Naive thymus-derived CD4-positive, alpha-beta T cell (primary cell): Measurements from ENCODE around the gene LRRN4. TPM values are rescaled to one million over a fixed set of nuclear protein-coding genes. Genes with fewer than 3 reads are reported as not detected.

Experiments used
- ATAC-seq: fragments of 150-1000 bp; cut with Tn5 transposase; 2 replicates; pipeline ENCODE4 v1.10.0; 2021; ENCODE audit warnings: mild to moderate bottlenecking, moderate library complexity
- CTCF ChIA-PET: fragments of 350-600 bp; sonication (Branson Sonifier 250); formaldehyde crosslinking; loops from one replicate; lab custom pipeline; 2021; ENCODE audit warnings: antibody characterized with exemption; lab: Charles Lee
- POLR2A ChIA-PET: fragments of 350-600 bp; sonication (Branson Sonifier 250); formaldehyde crosslinking; loops from one replicate; lab custom pipeline; 2021; ENCODE audit warnings: antibody characterized with exemption, inconsistent platforms; lab: Charles Lee
- DNase-seq, 9 donors: peaks; one replicate each; pipeline versions ENCODE4 v3.0.0 to v3.0.0-alpha.2; 2020 to 2022; ENCODE audit warnings: mixed read lengths in 1 of 9
- H3K27ac ChIP-seq: one replicate; pipeline ENCODE4 v1.7.0; 2013; ENCODE audit warnings: mild to moderate bottlenecking, low read depth, low read length, moderate library complexity
- H3K27me3 ChIP-seq, 2 donors: one replicate each; pipeline ENCODE4 v1.7.0; 2013; ENCODE audit warnings: low read length in 2 of 2, mild to moderate bottlenecking in 2 of 2, moderate library complexity in 2 of 2; ENCODE audit not compliant: control insufficient read depth in 2 of 2, insufficient read depth in 2 of 2
- H3K36me3 ChIP-seq, 3 experiments: 1 replicate in 2 of 3; 2 replicates in 1 of 3; pipeline ENCODE4 v1.7.0; 2013; ENCODE audit warnings: low read length in 3 of 3, mild to moderate bottlenecking in 3 of 3, moderate library complexity in 1 of 3; ENCODE audit not compliant: insufficient read depth in 3 of 3, control insufficient read depth in 2 of 3
- H3K4me1 ChIP-seq, 2 donors: one replicate each; pipeline ENCODE4 v1.7.0; 2013; ENCODE audit warnings: low read length in 2 of 2, mild to moderate bottlenecking in 2 of 2, moderate library complexity in 1 of 2; ENCODE audit not compliant: control insufficient read depth in 2 of 2, insufficient read depth in 2 of 2
- H3K4me3 ChIP-seq: 2 replicates; pipeline ENCODE4 v1.7.0; 2013; ENCODE audit warnings: mild to moderate bottlenecking, low read length
- H3K9me3 ChIP-seq, 3 experiments: 1 replicate in 2 of 3; 2 replicates in 1 of 3; pipeline ENCODE4 v1.7.0; 2013; ENCODE audit warnings: low read length in 3 of 3; ENCODE audit not compliant: control insufficient read depth in 2 of 3
- H3K27ac Mint-ChIP-seq, 9 donors: one replicate each; pipeline ENCODE4 v1.8.0; 2020 to 2022; ENCODE audit warnings: mixed read lengths in 9 of 9, mild to moderate bottlenecking in 8 of 9, moderate library complexity in 5 of 9, inconsistent platforms in 2 of 9
- H3K27me3 Mint-ChIP-seq, 5 donors: one replicate each; pipeline ENCODE4 v1.8.0; 2021 to 2022; ENCODE audit warnings: mixed read lengths in 5 of 5, mild to moderate bottlenecking in 1 of 5
- H3K36me3 Mint-ChIP-seq, 5 donors: one replicate each; pipeline ENCODE4 v1.8.0; 2020 to 2022; ENCODE audit warnings: mixed read lengths in 5 of 5, mild to moderate bottlenecking in 3 of 5, inconsistent platforms in 1 of 5
- H3K4me1 Mint-ChIP-seq, 7 donors: one replicate each; pipeline ENCODE4 v1.8.0; 2020 to 2022; ENCODE audit warnings: mixed read lengths in 7 of 7, mild to moderate bottlenecking in 3 of 7, inconsistent platforms in 1 of 7
- H3K4me3 Mint-ChIP-seq, 10 donors: one replicate each; pipeline ENCODE4 v1.8.0; 2020 to 2022; ENCODE audit warnings: mild to moderate bottlenecking in 10 of 10, mixed read lengths in 10 of 10, moderate library complexity in 6 of 10, inconsistent platforms in 2 of 10
- H3K9me3 Mint-ChIP-seq, 11 donors: one replicate each; pipeline ENCODE4 v1.8.0; 2020 to 2022; ENCODE audit warnings: mixed read lengths in 11 of 11, mild to moderate bottlenecking in 4 of 11, inconsistent platforms in 1 of 11, moderate library complexity in 1 of 11
- intact Hi-C, 2 donors: fragments of 100-400 bp; cut with micrococcal nuclease; formaldehyde crosslinking; loops; one replicate each; pipeline ENCODE4 v1.15.1; 2023
- polyA plus RNA-seq, 2 donors: library from polyadenylated mRNA; unstranded; fragments of 300-500 nt; fragmentation: Illumina TruSeq; gene quantifications; one replicate each; pipeline ENCODE4 v1.2.3, GENCODE V29; 2021
- total RNA-seq, 6 experiments: library from RNA in 5 of 6; stranded (reverse) in 5 of 6; gene quantifications; 1 replicate in 5 of 6; 2 replicates in 1 of 6; pipeline ENCODE4 v1.2.3 and lab custom pipeline; 2021 to 2026

The LRRN4 gene
- total and polyA plus RNA-seq, 7 experiments from 2014 or later, result not detected

GRCh38 chr20:6094565-6094964 is 40.7 kb upstream of the LRRN4 start:
- no peak for DNase-seq
- POLR2A ChIA-PET, result no interaction called here
- Histone ChIP-seq H3K4me1 (no peaks in the 10 kb centered on the region), H3K9me3 (no peaks in the 10 kb centered on the region), H3K4me3 (no peak overlapping the region), H3K36me3 (no peaks in the 10 kb centered on the region), H3K27ac (no peak overlapping the region), H3K27me3 (no peaks in the 10 kb centered on the region)
- Mint-ChIP-seq H3K36me3 (no peaks in the 10 kb centered on the region), H3K4me3 (no peak overlapping the region), H3K4me1 (peaks cover 0 to 2% (median 0%) of the 10 kb centered on the region in 7 donors), H3K9me3 (no peaks in the 10 kb centered on the region), H3K27ac (no peak overlapping the region), H3K27me3 (peaks cover 10 to 44% (median 12%) of the 10 kb centered on the region in 5 donors)
- intact Hi-C loops, result no loop called here
- CTCF ChIA-PET, result no interaction called here
- no peak for ATAC-seq

GRCh38 chr20:6094063-6094462 is 40.2 kb upstream of the LRRN4 start:
- H3K27me3 Mint-ChIP-seq, result peaks cover 10 to 49% (median 15%) of the 10 kb centered on the region in 5 donors

GRCh38 chr20:6091661-6092060 is 37.8 kb upstream of the LRRN4 start:
- Mint-ChIP-seq H3K4me3 (no peak overlapping the region), H3K27me3 (peaks cover 10 to 42% (median 11%) of the 10 kb centered on the region in 5 donors), H3K27ac (no peak overlapping the region), H3K36me3 (no peaks in the 10 kb centered on the region), H3K4me1 (peaks cover 0 to 2% (median 0%) of the 10 kb centered on the region in 7 donors), H3K9me3 (peaks cover 0 to 2% (median 0%) of the 10 kb centered on the region in 11 donors)
- intact Hi-C loops, result no loop called here
- Histone ChIP-seq H3K27me3 (no peaks in the 10 kb centered on the region), H3K36me3 (no peaks in the 10 kb centered on the region), H3K9me3 (no peaks in the 10 kb centered on the region), H3K4me3 (no peak overlapping the region), H3K27ac (no peak overlapping the region), H3K4me1 (no peaks in the 10 kb centered on the region)
- DNase-seq (no peak), ATAC-seq (no peak)
- POLR2A ChIA-PET, result no interaction called here
- CTCF ChIA-PET, result no interaction called here

More at GRCh38 chr20:6094063-6094462, 40.2 kb upstream of the LRRN4 start:
- DNase-seq, result no peak
- intact Hi-C loops, result no loop called here
- no peak overlapping the region for H3K4me3 ChIP-seq
- H3K9me3 Mint-ChIP-seq, result no peaks in the 10 kb centered on the region
- H3K9me3 ChIP-seq, result no peaks in the 10 kb centered on the region
- H3K36me3 Mint-ChIP-seq, result no peaks in the 10 kb centered on the region
- peaks cover 0 to 2% (median 0%) of the 10 kb centered on the region in 7 donors for H3K4me1 Mint-ChIP-seq
- CTCF ChIA-PET, result no interaction called here
- no peak overlapping the region for H3K27ac Mint-ChIP-seq
- no peak overlapping the region for H3K27ac ChIP-seq
- H3K4me3 Mint-ChIP-seq, result no peak overlapping the region
- H3K27me3 ChIP-seq, result no peaks in the 10 kb centered on the region
- H3K36me3 ChIP-seq, result no peaks in the 10 kb centered on the region
- H3K4me1 ChIP-seq, result no peaks in the 10 kb centered on the region
- POLR2A ChIA-PET, result no interaction called here
- ATAC-seq, result no peak

GRCh38 chr20:6086868-6087267 is 33.0 kb upstream of the LRRN4 start:
- Histone ChIP-seq H3K27ac (no peak overlapping the region), H3K36me3 (no peaks in the 10 kb centered on the region), H3K4me1 (no peaks in the 10 kb centered on the region), H3K27me3 (no peaks in the 10 kb centered on the region), H3K9me3 (no peaks in the 10 kb centered on the region), H3K4me3 (no peak overlapping the region)
- POLR2A ChIA-PET, result no interaction called here
- ATAC-seq, result no peak
- H3K4me3 Mint-ChIP-seq, result no peak overlapping the region
- DNase-seq, result no peak
- intact Hi-C loops, result no loop called here
- no peak overlapping the region for H3K27ac Mint-ChIP-seq
- H3K27me3 Mint-ChIP-seq, result peaks cover 2 to 23% (median 11%) of the 10 kb centered on the region in 5 donors
- peaks cover 0 to 6% (median 0%) of the 10 kb centered on the region in 11 donors for H3K9me3 Mint-ChIP-seq
- H3K4me1 Mint-ChIP-seq, result no peaks in the 10 kb centered on the region
- CTCF ChIA-PET, result no interaction called here
- H3K36me3 Mint-ChIP-seq, result no peaks in the 10 kb centered on the region

- H3K4me3 Mint-ChIP-seq, result no peak overlapping the region
- peaks cover 0 to 13% (median 5%) of the 10 kb centered on the region in 5 donors for H3K27me3 Mint-ChIP-seq
- no peak overlapping the region for H3K27ac Mint-ChIP-seq
- DNase-seq (no peak), ATAC-seq (no peak)
- no peaks in the 10 kb centered on the region for H3K4me1 ChIP-seq
- ChIA-PET POLR2A (no interaction called here), CTCF (interaction anchor here (1.4 kb wide), 1 partner anchor 554 kb away, joined by 3 read pairs; no protein-coding TSS in a partner anchor)
- no peaks in the 10 kb centered on the region for H3K27me3 ChIP-seq
- H3K9me3 Mint-ChIP-seq, result peaks cover 0 to 6% (median 0%) of the 10 kb centered on the region in 11 donors
- intact Hi-C loops, result no loop called here
- no peaks in the 10 kb centered on the region for H3K36me3 Mint-ChIP-seq
- H3K4me3 ChIP-seq, result no peak overlapping the region
- H3K4me1 Mint-ChIP-seq, result no peaks in the 10 kb centered on the region
- no peak overlapping the region for H3K27ac ChIP-seq
- no peaks in the 10 kb centered on the region for H3K36me3 ChIP-seq
- no peaks in the 10 kb centered on the region for H3K9me3 ChIP-seq
These were observed 30.1 kb upstream of the LRRN4 start for GRCh38 chr20:6083926-6084325.

GRCh38 chr20:6081236-6081635 is 27.4 kb upstream of the LRRN4 start:
- H3K27me3 ChIP-seq, result no peaks in the 10 kb centered on the region
- intact Hi-C loops, result no loop called here
- Mint-ChIP-seq H3K4me3 (no peak overlapping the region), H3K36me3 (no peaks in the 10 kb centered on the region), H3K27ac (peak overlapping the region in 1 of 9 donors; percentile 36), H3K9me3 (peaks cover 0 to 2% (median 0%) of the 10 kb centered on the region in 11 donors), H3K27me3 (peaks cover 0 to 8% (median 5%) of the 10 kb centered on the region in 5 donors), H3K4me1 (no peaks in the 10 kb centered on the region)
- no peak for ATAC-seq
- no peak for DNase-seq
- H3K9me3 ChIP-seq, result no peaks in the 10 kb centered on the region
- ChIA-PET POLR2A (interaction anchor here (0.6 kb wide), 1 partner anchor 430 kb away, joined by 4 read pairs; no protein-coding TSS in a partner anchor), CTCF (interaction anchor here (1.0 kb wide), 1 partner anchor 551 kb away, joined by 3 read pairs; no protein-coding TSS in a partner anchor)
- no peaks in the 10 kb centered on the region for H3K36me3 ChIP-seq
- H3K27ac ChIP-seq, result no peak overlapping the region
- no peaks in the 10 kb centered on the region for H3K4me1 ChIP-seq
- H3K4me3 ChIP-seq, result no peak overlapping the region

GRCh38 chr20:6079016-6079415 is 25.2 kb upstream of the LRRN4 start:
- no peaks in the 10 kb centered on the region for H3K36me3 ChIP-seq
- H3K9me3 Mint-ChIP-seq, result no peaks in the 10 kb centered on the region
- peaks cover 0 to 5% (median 2%) of the 10 kb centered on the region in 7 donors for H3K4me1 Mint-ChIP-seq
- H3K27ac Mint-ChIP-seq, result no peak overlapping the region
- H3K27ac ChIP-seq, result no peak overlapping the region
- H3K27me3 ChIP-seq, result no peaks in the 10 kb centered on the region
- intact Hi-C loops, result loop anchor here in 1 of 2 donors (10.0 kb wide), 2 partner anchors 124 to 294 kb away; partner anchors contain the start of genes MCM8 and TRMT6
- H3K4me3 Mint-ChIP-seq, result no peak overlapping the region
- ATAC-seq, result no peak
- H3K4me3 ChIP-seq, result no peak overlapping the region
- no peaks in the 10 kb centered on the region for H3K9me3 ChIP-seq
- H3K27me3 Mint-ChIP-seq, result peaks cover 0 to 8% (median 5%) of the 10 kb centered on the region in 5 donors
- POLR2A ChIA-PET, result no interaction called here
- no peaks in the 10 kb centered on the region for H3K4me1 ChIP-seq
- no peaks in the 10 kb centered on the region for H3K36me3 Mint-ChIP-seq
- CTCF ChIA-PET, result interaction anchor here (0.6 to 7.3 kb wide), 4 partner anchors 150 to 557 kb away, joined by 4 to 59 read pairs (median 7); no protein-coding TSS in a partner anchor
- DNase-seq, result no peak
